ENCODE data around the gene BLTP2. TPM values are rescaled to one million over a fixed set of nuclear protein-coding genes. Genes with fewer than 3 reads are reported as not detected.

The BLTP2 gene
- total and polyA plus RNA-seq, 2 experiments from 2014 or later, result 40.1 to 82.4 TPM

- H3K36me3 ChIP-seq (replicated peaks; ENCODE audit: insufficient read depth, low read depth), result no peaks in the 10 kb centered on the region
- no peak overlapping the region for H3K27ac ChIP-seq
- no peaks in the 10 kb centered on the region for H3K9me3 ChIP-seq (ENCODE audit: low read depth)
- H4K20me1 ChIP-seq (ENCODE audit: insufficient read depth, poor library complexity, severe bottlenecking), result no peaks in the 10 kb centered on the region
- no peaks in the 10 kb centered on the region for H3K27me3 ChIP-seq
- no peaks in the 10 kb centered on the region for H3K79me2 ChIP-seq
- no peak overlapping the region for H3K4me3 ChIP-seq
- no peaks in the 10 kb centered on the region for H3K4me1 ChIP-seq (ENCODE audit: insufficient read depth)
- no peak overlapping the region for H2AFZ ChIP-seq
- H3K4me2 ChIP-seq, result no peak overlapping the region
- WGBS (ENCODE audit: low lambda C conversion rate, missing lambda C conversion rate), result 92% methylated on average over 3 of the region's 3 CpGs
- TF ChIP-seq EZH2 (IDR thresholded peaks at IDR 0.05; ENCODE audit: borderline replicate concordance) (no peak), EZH2phosphoT487 (IDR thresholded peaks at IDR 0.05; ENCODE audit: low read depth, severe bottlenecking, unreplicated experiment) (no peak), CTCF (IDR thresholded peaks at IDR 0.05; ENCODE audit: poor library complexity) (no peak)
- no peaks in the 10 kb centered on the region for H3K9me2 ChIP-seq (replicated peaks; ENCODE audit: insufficient read depth)
- DNase-seq (ENCODE audit: low spot score), result no peak
Observed at GRCh38 chr17:28622186-28622585, 22.8 kb downstream of the BLTP2 start.

GRCh38 chr17:28620010-28620409 is 24.9 kb downstream of the BLTP2 start:
- Histone ChIP-seq H3K36me3 (replicated peaks; ENCODE audit: insufficient read depth, low read depth) (no peaks in the 10 kb centered on the region), H3K9me3 (ENCODE audit: low read depth) (no peaks in the 10 kb centered on the region), H3K9me2 (replicated peaks; ENCODE audit: insufficient read depth) (no peaks in the 10 kb centered on the region), H4K20me1 (ENCODE audit: insufficient read depth, poor library complexity, severe bottlenecking) (no peaks in the 10 kb centered on the region), H3K79me2 (no peaks in the 10 kb centered on the region), H3K4me1 (ENCODE audit: insufficient read depth) (no peaks in the 10 kb centered on the region), H2AFZ (no peak overlapping the region), H3K4me2 (no peak overlapping the region), H3K4me3 (no peak overlapping the region), H3K27ac (no peak overlapping the region), H3K27me3 (no peaks in the 10 kb centered on the region)
- DNase-seq (ENCODE audit: low spot score), result no peak
- TF ChIP-seq EZH2phosphoT487 (IDR thresholded peaks at IDR 0.05; ENCODE audit: low read depth, severe bottlenecking, unreplicated experiment), result no peak
- no peak for TF ChIP-seq CTCF (IDR thresholded peaks at IDR 0.05; ENCODE audit: poor library complexity)
- no peak for TF ChIP-seq EZH2 (IDR thresholded peaks at IDR 0.05; ENCODE audit: borderline replicate concordance)
- WGBS (ENCODE audit: low lambda C conversion rate, missing lambda C conversion rate), result 92% methylated on average over 2 of the region's 2 CpGs

- WGBS (ENCODE audit: low lambda C conversion rate, missing lambda C conversion rate), result 93% methylated on average over 3 of the region's 3 CpGs
- no peak overlapping the region for H3K4me3 ChIP-seq
- TF ChIP-seq EZH2 (IDR thresholded peaks at IDR 0.05; ENCODE audit: borderline replicate concordance), result no peak
- TF ChIP-seq EZH2phosphoT487 (IDR thresholded peaks at IDR 0.05; ENCODE audit: low read depth, severe bottlenecking, unreplicated experiment), result no peak
- TF ChIP-seq CTCF (IDR thresholded peaks at IDR 0.05; ENCODE audit: poor library complexity), result no peak
- no peak overlapping the region for H3K4me2 ChIP-seq
- DNase-seq (ENCODE audit: low spot score), result no peak
- no peak overlapping the region for H2AFZ ChIP-seq
- no peaks in the 10 kb centered on the region for H3K27me3 ChIP-seq
- H3K9me3 ChIP-seq (ENCODE audit: low read depth), result no peaks in the 10 kb centered on the region
- H3K27ac ChIP-seq, result no peak overlapping the region
- no peaks in the 10 kb centered on the region for H3K79me2 ChIP-seq
- H3K4me1 ChIP-seq (ENCODE audit: insufficient read depth), result no peaks in the 10 kb centered on the region
- H3K9me2 ChIP-seq (replicated peaks; ENCODE audit: insufficient read depth), result no peaks in the 10 kb centered on the region
- H4K20me1 ChIP-seq (ENCODE audit: insufficient read depth, poor library complexity, severe bottlenecking), result no peaks in the 10 kb centered on the region
- H3K36me3 ChIP-seq (replicated peaks; ENCODE audit: insufficient read depth, low read depth), result no peaks in the 10 kb centered on the region
Observed at GRCh38 chr17:28618464-28618863, 26.5 kb downstream of the BLTP2 start.

- DNase-seq (ENCODE audit: low spot score), result no peak
- 89% methylated on average over 7 of the region's 7 CpGs for WGBS (ENCODE audit: low lambda C conversion rate, missing lambda C conversion rate)
Observed at GRCh38 chr17:28616281-28616680, 28.7 kb downstream of the BLTP2 start.

More at GRCh38 chr17:28616281-28616680, 28.7 kb downstream of the BLTP2 start:
- H4K20me1 ChIP-seq (ENCODE audit: insufficient read depth, poor library complexity, severe bottlenecking), result no peaks in the 10 kb centered on the region
- H3K4me3 ChIP-seq, result no peak overlapping the region
- no peak overlapping the region for H3K4me2 ChIP-seq
- H3K36me3 ChIP-seq (replicated peaks; ENCODE audit: insufficient read depth, low read depth), result no peaks in the 10 kb centered on the region
- no peak overlapping the region for H3K27ac ChIP-seq
- no peaks in the 10 kb centered on the region for H3K4me1 ChIP-seq (ENCODE audit: insufficient read depth)
- H2AFZ ChIP-seq, result no peak overlapping the region
- no peaks in the 10 kb centered on the region for H3K27me3 ChIP-seq
- H3K9me2 ChIP-seq (replicated peaks; ENCODE audit: insufficient read depth), result no peaks in the 10 kb centered on the region
- H3K79me2 ChIP-seq, result no peaks in the 10 kb centered on the region
- TF ChIP-seq CTCF (IDR thresholded peaks at IDR 0.05; ENCODE audit: poor library complexity) (no peak), EZH2 (IDR thresholded peaks at IDR 0.05; ENCODE audit: borderline replicate concordance) (no peak), EZH2phosphoT487 (IDR thresholded peaks at IDR 0.05; ENCODE audit: low read depth, severe bottlenecking, unreplicated experiment) (no peak)
- H3K9me3 ChIP-seq (ENCODE audit: low read depth), result no peaks in the 10 kb centered on the region
